GM12878 (cell line): ENCODE measurements around the gene WFDC8. TPM values are rescaled to one million over a fixed set of nuclear protein-coding genes. Genes with fewer than 3 reads are reported as not detected.
A peak's percentile ranks its signal among the peaks of the same experiment; 100 is the strongest.

Experiments used
- ATAC-seq: fragments of 200-7000 bp; cut with Tn5 transposase; 3 replicates; pipeline ENCODE4 v1.9.1; 2020; ENCODE audit warnings: mild to moderate bottlenecking, moderate library complexity
- BruUV-seq: library from RNA; stranded (reverse); fragments of 400-500 nt; replicated peaks from 2 replicates; lab custom pipeline; 2021; lab: Mats Ljungman, UMichigan
- CTCF ChIA-PET: fragments of 300-600 bp; sonication (Branson Sonifier 250); formaldehyde crosslinking; extraction: SDS; loops from one replicate; lab custom pipeline; 2021; ENCODE audit warnings: inconsistent platforms; lab: Yijun Ruan, JAX
- POLR2A ChIA-PET: fragments of 350-600 bp; formaldehyde crosslinking; extraction: SDS; loops from one replicate; lab custom pipeline; 2021; ENCODE audit warnings: inconsistent platforms; lab: Charles Lee
- RAD21 ChIA-PET: fragments of 300-600 bp; sonication (Branson Sonifier 250); formaldehyde crosslinking; loops from one replicate; lab custom pipeline; 2023; ENCODE audit warnings: antibody characterized with exemption; ENCODE audit not compliant: unreplicated experiment; lab: Charles Lee
- SMC1A ChIA-PET: fragments of 300-600 bp; sonication (Branson Sonifier 250); formaldehyde crosslinking; loops from one replicate; lab custom pipeline; 2023; ENCODE audit not compliant: unreplicated experiment, uncharacterized antibody; lab: Charles Lee
- DNase-seq: peaks from one replicate; pipeline ENCODE4 v3.0.0-alpha.2; 2011; ENCODE audit warnings: low read depth, low spot score
- FAIRE-seq: peaks from 3 replicates; lab custom pipeline; 2011; peaks lifted over from hg19 to GRCh38; lab: Jason Lieb, UNC
- H2AFZ ChIP-seq: 2 replicates; pipeline ENCODE4 v1.6.0; 2011; ENCODE audit warnings: low read depth, low read length, control low read depth; ENCODE audit not compliant: control insufficient read depth
- H3K27ac ChIP-seq: 2 replicates; pipeline ENCODE4 v1.5.1; 2011; ENCODE audit warnings: control low read depth; ENCODE audit not compliant: control insufficient read depth, insufficient read depth
- H3K27me3 ChIP-seq, 2 experiments: replicated peaks in 1 of 2; 2 replicates each; pipeline versions ENCODE4 v1.6.0 to v1.6.1; 2011; ENCODE audit warnings: low read length in 1 of 2; ENCODE audit not compliant: control insufficient read depth in 2 of 2, insufficient read depth in 2 of 2
- H3K36me3 ChIP-seq, 2 experiments: 2 replicates each; pipeline ENCODE4 v1.5.1; 2011; ENCODE audit warnings: low read length in 1 of 2; ENCODE audit not compliant: control insufficient read depth in 2 of 2, insufficient read depth in 2 of 2
- H3K4me1 ChIP-seq: 2 replicates; pipeline ENCODE4 v1.6.1; 2011; ENCODE audit warnings: mild to moderate bottlenecking, low read length, moderate library complexity, mixed read lengths; ENCODE audit not compliant: control insufficient read depth, insufficient read depth
- H3K4me2 ChIP-seq: 2 replicates; pipeline ENCODE4 v1.6.0; 2011; ENCODE audit warnings: control low read depth; ENCODE audit not compliant: control insufficient read depth, insufficient read depth
- H3K4me3 ChIP-seq: fragments of 200-600 bp; sonication (generic); 2 replicates; pipeline ENCODE4 v1.5.1; 2016
- H3K79me2 ChIP-seq: 2 replicates; pipeline ENCODE4 v1.6.0; 2011; ENCODE audit warnings: low read length; ENCODE audit not compliant: control insufficient read depth, insufficient read depth
- H3K9ac ChIP-seq: 2 replicates; pipeline ENCODE4 v1.8.0; 2011; ENCODE audit warnings: low read length, control low read depth, mixed read lengths; ENCODE audit not compliant: control insufficient read depth, insufficient read depth
- H3K9me3 ChIP-seq: replicated peaks from 3 replicates; pipeline ENCODE4 v1.5.1; 2011; ENCODE audit warnings: mild to moderate bottlenecking, low read length; ENCODE audit not compliant: control insufficient read depth, insufficient read depth
- H4K20me1 ChIP-seq: 2 replicates; pipeline ENCODE4 v1.6.0; 2011; ENCODE audit not compliant: control insufficient read depth, insufficient read depth
- BHLHE40 ChIP-seq, 2 experiments: fragments of 450-650 bp in 1 of 2; IDR thresholded peaks; 2 replicates each; pipeline ENCODE4 v1.6.1; 2011 to 2017; ENCODE audit warnings: low read depth in 2 of 2, borderline replicate concordance in 1 of 2, improper control_type of control experiment in 1 of 2, low read length in 1 of 2, mild to moderate bottlenecking in 1 of 2
- CEBPB ChIP-seq, 2 experiments: fragments of 150-350 bp in 1 of 2; IDR thresholded peaks; 2 replicates each; pipeline ENCODE4 v1.6.1; 2012 to 2014; ENCODE audit warnings: low read depth in 2 of 2, low read length in 2 of 2, borderline replicate concordance in 1 of 2, inconsistent platforms in 1 of 2
- CHD4 ChIP-seq: fragments of 200-600 bp; sonication (generic); IDR thresholded peaks from 2 replicates; pipeline ENCODE4 v1.6.1; 2016; ENCODE audit warnings: mild to moderate bottlenecking
- CTCF ChIP-seq, 3 experiments: IDR thresholded peaks in 2 of 3; conservative IDR thresholded peaks in 1 of 3; 2 replicates each; pipeline ENCODE4 v1.5.1; 2011; ENCODE audit warnings: low read depth in 3 of 3, low read length in 3 of 3, mild to moderate bottlenecking in 3 of 3, control low read depth in 2 of 3, moderate library complexity in 2 of 3, inconsistent platforms in 1 of 3, mixed read lengths in 1 of 3; ENCODE audit not compliant: control insufficient read depth in 2 of 3, insufficient read depth in 1 of 3; ENCODE audit errors: extremely low read depth in 1 of 3
- HDGF ChIP-seq: fragments of 450-650 bp; IDR thresholded peaks from 2 replicates; pipeline ENCODE4 v1.6.1; 2016; ENCODE audit warnings: antibody characterized with exemption
- MLLT1 ChIP-seq: fragments of 450-650 bp; IDR thresholded peaks from 2 replicates; pipeline ENCODE4 v1.6.1; 2016; ENCODE audit warnings: mild to moderate bottlenecking
- MYB ChIP-seq: fragments of 150-350 bp; IDR thresholded peaks from 2 replicates; pipeline ENCODE4 v1.6.1; 2014; ENCODE audit warnings: mild to moderate bottlenecking, low read depth, low read length, borderline replicate concordance
- PKNOX1 ChIP-seq: fragments of 450-650 bp; IDR thresholded peaks from 2 replicates; pipeline ENCODE4 v1.6.1; 2016; ENCODE audit warnings: mild to moderate bottlenecking
- RAD21 ChIP-seq: IDR thresholded peaks from 2 replicates; pipeline ENCODE4 v1.6.1; 2011; ENCODE audit warnings: mild to moderate bottlenecking, low read depth, low read length, moderate library complexity; ENCODE audit not compliant: insufficient read depth
- RUNX3 ChIP-seq: IDR thresholded peaks from 2 replicates; pipeline ENCODE4 v1.6.1; 2012; ENCODE audit warnings: low read length, inconsistent platforms
- SMC3 ChIP-seq: IDR thresholded peaks from 2 replicates; pipeline ENCODE4 v1.6.1; 2011; ENCODE audit warnings: low read length, improper control_type of control experiment, borderline replicate concordance
- YY1 ChIP-seq: IDR thresholded peaks from 2 replicates; pipeline ENCODE4 v1.6.1; 2011; ENCODE audit warnings: low read depth, mild to moderate bottlenecking, low read length
- WGBS: methylation state at CpG from one replicate; pipeline ENCODE4 v1.1.6; 2016; ENCODE audit warnings: low lambda C conversion rate; ENCODE audit not compliant: insufficient replicate concordance, insufficient coverage; ENCODE audit errors: missing lambda C conversion rate; 5-methylcytosine and 5-hydroxymethylcytosine counted together
- in situ Hi-C: fragments of 300-500 bp; cut with MboI; formaldehyde crosslinking; loops from 9 replicates; pipeline ENCODE4 v1.14.3; 2018; ENCODE audit warnings: mixed read lengths
- intact Hi-C: fragments of 100-400 bp; cut with micrococcal nuclease; formaldehyde crosslinking; loops from one replicate; pipeline ENCODE4 v1.14.2; 2022; ENCODE audit not compliant: unreplicated experiment
- polyA plus RNA-seq, 11 experiments: library from polyadenylated mRNA; depleted of rRNA in 4 of 11; unstranded in 6 of 11; stranded (reverse) in 5 of 11; fragments of >200 nt; fragmentation: Nextera tagmentation in 4 of 11; fragmentation: Illumina TruSeq in 1 of 11; extraction: Ambion mirVana in 4 of 11; extraction: Trizol in 1 of 11; gene quantifications; 1 replicate in 1 of 11; 2 replicates in 10 of 11; pipeline versions ENCODE4 v1.2.1 to v1.2.3, GENCODE V29; 2011 to 2016; ENCODE audit warnings: inconsistent platforms in 2 of 11, missing spikeins in 2 of 11, low read depth in 1 of 11
- total RNA-seq, 4 experiments: library from RNA; depleted of rRNA in 3 of 4; stranded (reverse); fragments of >200 nt in 3 of 4; fragmentation: Illumina TruSeq in 1 of 4; extraction: Trizol in 1 of 4; gene quantifications; 2 replicates each; pipeline versions ENCODE4 v1.2.1 to v1.2.3, GENCODE V29; 2013 to 2021

The WFDC8 gene
- total and polyA plus RNA-seq, 10 of the 15 experiments (the other 5 are each of a cell fraction or from before 2014, with no cell fraction given), result not detected

- H2AFZ ChIP-seq, result no peak overlapping the region
- SMC1A ChIA-PET, result interaction anchor here (0.7 to 4.1 kb wide), 2 partner anchors 178 to 603 kb away, joined by 3 to 17 read pairs; no protein-coding TSS in a partner anchor
These were observed 13.6 kb upstream of the WFDC8 start for GRCh38 chr20:45592574-45593189.

More at GRCh38 chr20:45592574-45593189, 13.6 kb upstream of the WFDC8 start:
- TF ChIP-seq RAD21 (peak; percentile 71), BHLHE40 (IDR thresholded peaks at IDR 0.05; ENCODE audit: borderline replicate concordance in 1 of 2, low read depth in 2 of 2, low read length in 1 of 2) (no peak), MYB (no peak), CTCF (IDR thresholded peaks at IDR 0.05 in 2 of 3, conservative IDR thresholded peaks at IDR 0.05 in 1 of 3; ENCODE audit: control insufficient read depth in 2 of 3, extremely low read depth in 1 of 3, insufficient read depth in 1 of 3, low read depth in 3 of 3, low read length in 3 of 3) (peak; percentile 71 to 94 (median 82)), CEBPB (IDR thresholded peaks at IDR 0.05; ENCODE audit: borderline replicate concordance in 1 of 2, low read depth in 2 of 2, low read length in 2 of 2) (no peak), MLLT1 (no peak), RUNX3 (peak; percentile 16; the same call in 1 of the 2 replicates), PKNOX1 (no peak), HDGF (no peak), SMC3 (peak; percentile 79), YY1 (peak; percentile 78), CHD4 (no peak)
- H3K9me3 ChIP-seq, result no peaks in the 10 kb centered on the region
- no TSS peak for BruUV-seq
- no peaks in the 10 kb centered on the region for H3K36me3 ChIP-seq
- no peaks in the 10 kb centered on the region for H3K79me2 ChIP-seq
- RAD21 ChIA-PET, result interaction anchor here (1.0 to 2.5 kb wide), 2 partner anchors 178 kb away, joined by 5 to 12 read pairs; no protein-coding TSS in a partner anchor
- H3K4me1 ChIP-seq, result no peaks in the 10 kb centered on the region
- no peak overlapping the region for H3K4me3 ChIP-seq
- CTCF ChIA-PET, result interaction anchor here (0.6 to 3.6 kb wide), 5 partner anchors 9 to 178 kb away, joined by 3 to 46 read pairs (median 4); no protein-coding TSS in a partner anchor
- WGBS, result 31% methylated on average over 5 of the region's 5 CpGs
- H3K27ac ChIP-seq, result no peak overlapping the region
- H3K4me2 ChIP-seq, result no peak overlapping the region
- FAIRE-seq (peak; percentile 89), ATAC-seq (peak; percentile 92), DNase-seq (no peak)
- H4K20me1 ChIP-seq, result no peaks in the 10 kb centered on the region
- H3K9ac ChIP-seq, result no peak overlapping the region
- POLR2A ChIA-PET, result no interaction called here
- no peaks in the 10 kb centered on the region; a peak in 2 of 4 replicates for H3K27me3 ChIP-seq
- in situ Hi-C loops (no loop called here), intact Hi-C loops (loop anchor here (1.0 kb wide), 1 partner anchor 179 kb away; no protein-coding TSS in a partner anchor)
